T-cell (primary cell): ENCODE data around the gene TGFBR2. TPM values are rescaled to one million over a fixed set of nuclear protein-coding genes. Genes with fewer than 3 reads are reported as not detected.

Source experiments
- ATAC-seq, 4 experiments: fragments of 200-7000 bp in 3 of 4; fragments of 150-1000 bp in 1 of 4; cut with Tn5 transposase; replicated peaks in 1 of 4; 1 replicate in 3 of 4; 2 replicates in 1 of 4; pipeline ENCODE4 v1.10.0; 2021; ENCODE audit warnings: moderate library complexity in 3 of 4, mild to moderate bottlenecking in 2 of 4, moderate number of reproducible peaks in 1 of 4
- CTCF ChIA-PET, 2 donors: fragments of 300-600 bp; sonication (Branson Sonifier 250); formaldehyde crosslinking; loops; one replicate each; lab custom pipeline; 2022; ENCODE audit warnings: antibody characterized with exemption in 2 of 2; lab: Charles Lee
- POLR2A ChIA-PET, 2 donors: fragments of 300-600 bp; sonication (Branson Sonifier 250); formaldehyde crosslinking; loops; one replicate each; lab custom pipeline; 2022; ENCODE audit warnings: antibody characterized with exemption in 2 of 2; lab: Charles Lee
- DNase-seq, 35 experiments: peaks; one replicate each; pipeline versions ENCODE4 v3.0.0 to v3.0.0-alpha.2; 2013 to 2023
- H3K27ac ChIP-seq: one replicate; pipeline ENCODE4 v1.5.1; 2013; ENCODE audit warnings: low read length
- H3K27me3 ChIP-seq, 2 experiments: replicated peaks in 1 of 2; 1 replicate in 1 of 2; 2 replicates in 1 of 2; pipeline versions ENCODE4 v1.6.1 to v1.7.0; 2013; ENCODE audit warnings: low read length in 1 of 2, mixed read lengths in 1 of 2; ENCODE audit not compliant: control insufficient read depth in 2 of 2, insufficient read depth in 2 of 2; ENCODE audit errors: extremely low read depth in 1 of 2
- H3K36me3 ChIP-seq, 2 donors: 1 replicate in 1 of 2; 2 replicates in 1 of 2; pipeline versions ENCODE4 v1.6.1 to v1.7.0; 2013; ENCODE audit warnings: low read length in 1 of 2; ENCODE audit not compliant: control insufficient read depth in 2 of 2, insufficient read depth in 1 of 2; ENCODE audit errors: extremely low read depth in 1 of 2
- H3K4me1 ChIP-seq, 2 experiments: 1 replicate in 1 of 2; 2 replicates in 1 of 2; pipeline versions ENCODE4 v1.6.1 to v1.7.0; 2013; ENCODE audit warnings: low read length in 2 of 2, mixed read lengths in 1 of 2; ENCODE audit not compliant: insufficient read depth in 2 of 2, control insufficient read depth in 1 of 2; ENCODE audit errors: extremely low read depth in 1 of 2
- H3K4me3 ChIP-seq, 2 donors: 1 replicate in 1 of 2; 2 replicates in 1 of 2; pipeline versions ENCODE4 v1.5.1 to v1.7.0; 2013; ENCODE audit warnings: mild to moderate bottlenecking in 2 of 2, low read length in 1 of 2, moderate library complexity in 1 of 2; ENCODE audit not compliant: control insufficient read depth in 1 of 2; ENCODE audit errors: extremely low read depth in 1 of 2
- H3K9me3 ChIP-seq: 2 replicates; pipeline ENCODE4 v1.7.0; 2013
- H3K27ac Mint-ChIP-seq, 2 donors: one replicate each; pipeline ENCODE4 v1.8.0; 2020 to 2021; ENCODE audit warnings: mild to moderate bottlenecking in 2 of 2, mixed read lengths in 2 of 2
- H3K27me3 Mint-ChIP-seq, 2 donors: one replicate each; pipeline ENCODE4 v1.8.0; 2021 to 2022; ENCODE audit warnings: mixed read lengths in 2 of 2
- H3K36me3 Mint-ChIP-seq: one replicate; pipeline ENCODE4 v1.8.0; 2021; ENCODE audit warnings: mixed read lengths
- H3K4me1 Mint-ChIP-seq, 3 donors: one replicate each; pipeline ENCODE4 v1.8.0; 2020 to 2022; ENCODE audit warnings: mixed read lengths in 3 of 3, mild to moderate bottlenecking in 1 of 3
- H3K4me3 Mint-ChIP-seq, 3 donors: one replicate each; pipeline ENCODE4 v1.8.0; 2020 to 2022; ENCODE audit warnings: mild to moderate bottlenecking in 3 of 3, mixed read lengths in 3 of 3, moderate library complexity in 3 of 3
- H3K9me3 Mint-ChIP-seq, 3 donors: one replicate each; pipeline ENCODE4 v1.8.0; 2020 to 2022; ENCODE audit warnings: mixed read lengths in 3 of 3
- WGBS: methylation state at CpG from one replicate; pipeline ENCODE4 v1.1.5; 2013; ENCODE audit warnings: missing lambda C conversion rate; ENCODE audit not compliant: insufficient coverage; 5-methylcytosine and 5-hydroxymethylcytosine counted together
- total RNA-seq, 35 experiments: library from RNA in 6 of 35; stranded (reverse) in 6 of 35; fragments of 120-200 nt in 1 of 35; gene quantifications; one replicate each; pipeline versions ENCODE4 v1.2.1 to v1.2.4 and lab custom pipeline; 2013 to 2026

TGFBR2 gene
- total RNA-seq, 5 donors from 2014 or later (not counting 1 experiment from before 2014, with no cell fraction given), result 114 to 145 (median 127) TPM

DNA sequence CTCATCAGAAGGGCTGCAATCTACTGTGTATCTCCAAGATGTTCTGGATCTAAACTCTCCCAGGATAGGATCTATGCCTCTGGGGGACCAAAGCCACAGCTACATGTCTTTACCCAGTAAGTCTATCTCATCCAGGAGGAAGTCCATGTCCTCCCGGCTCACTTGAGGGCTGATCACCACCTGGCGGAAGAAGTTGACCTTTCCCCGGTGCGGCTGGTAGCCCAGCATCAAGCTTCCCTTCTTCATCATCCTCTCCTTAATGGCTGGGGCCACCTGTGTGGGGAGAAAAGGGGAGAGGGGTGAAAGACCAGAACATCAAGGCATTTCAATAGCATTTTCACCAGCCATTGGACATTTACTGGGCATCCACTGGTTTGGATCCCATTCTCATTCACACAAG is 121.7 kb downstream of the TGFBR2 start:
- CTCF ChIA-PET, result no interaction called here
- Histone ChIP-seq H3K4me3 (no peak overlapping the region), H3K4me1 (peaks cover 0 to 34% of the 10 kb centered on the region in 2 experiments), H3K27me3 (no peaks in the 10 kb centered on the region), H3K9me3 (no peaks in the 10 kb centered on the region), H3K27ac (no peak overlapping the region), H3K36me3 (no peaks in the 10 kb centered on the region)
- POLR2A ChIA-PET, result interaction anchor here in 1 of 2 donors (0.6 kb wide), 2 partner anchors 97 to 259 kb away, joined by 3 to 12 read pairs; no protein-coding TSS in a partner anchor
- H3K36me3 Mint-ChIP-seq, result no peaks in the 10 kb centered on the region
- no peaks in the 10 kb centered on the region for H3K27me3 Mint-ChIP-seq
- DNase-seq (no peak), ATAC-seq (no peak)
- peaks cover 26 to 33% (median 26%) of the 10 kb centered on the region in 3 donors for H3K4me1 Mint-ChIP-seq
- peaks cover 0 to 6% (median 0%) of the 10 kb centered on the region in 3 donors for H3K9me3 Mint-ChIP-seq
- WGBS, result no CpG with 5 or more reads among the region's 4 CpGs
- H3K27ac Mint-ChIP-seq, result no peak overlapping the region
- H3K4me3 Mint-ChIP-seq, result no peak overlapping the region

DNA sequence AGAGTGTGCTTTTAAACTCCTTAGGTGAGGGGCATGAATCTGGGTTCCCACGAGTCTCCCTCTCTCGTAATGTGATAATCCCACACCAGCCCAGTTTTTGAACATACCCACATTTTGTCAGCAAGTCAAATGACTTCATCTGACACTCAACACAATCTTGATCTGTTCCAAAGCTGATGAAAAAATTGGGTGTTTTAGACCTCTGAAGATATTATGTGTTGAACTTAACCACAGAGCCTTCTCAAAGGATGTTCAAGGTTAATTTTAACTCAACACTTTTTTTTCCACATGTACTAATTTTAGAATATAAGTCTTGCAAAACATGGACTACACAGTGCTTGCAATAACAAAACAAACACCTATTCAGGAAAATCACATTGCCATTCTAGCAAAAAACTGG is 123.1 kb downstream of the TGFBR2 start:
- H3K4me1 Mint-ChIP-seq, result peaks cover 30 to 40% (median 34%) of the 10 kb centered on the region in 3 donors
- peak overlapping the region in 1 of 2 donors; percentile 2 for H3K27ac Mint-ChIP-seq
- no peaks in the 10 kb centered on the region for H3K27me3 ChIP-seq
- H3K36me3 ChIP-seq, result no peaks in the 10 kb centered on the region
- H3K36me3 Mint-ChIP-seq, result no peaks in the 10 kb centered on the region
- CTCF ChIA-PET, result interaction anchor here in 1 of 2 donors (1.3 kb wide), 1 partner anchor 530 kb away, joined by 5 read pairs; no protein-coding TSS in a partner anchor
- peaks cover 0 to 6% (median 0%) of the 10 kb centered on the region in 3 donors for H3K9me3 Mint-ChIP-seq
- POLR2A ChIA-PET, result no interaction called here
- H3K4me3 Mint-ChIP-seq, result peak overlapping the region in 1 of 3 donors; percentile 24
- no CpG with 5 or more reads among the region's 2 CpGs for WGBS
- no peak overlapping the region for H3K27ac ChIP-seq
- peak; percentile 32 to 78 (median 46) for ATAC-seq
- H3K4me1 ChIP-seq, result peaks cover 0 to 38% of the 10 kb centered on the region in 2 experiments
- H3K9me3 ChIP-seq, result no peaks in the 10 kb centered on the region
- DNase-seq, result peak in 1 of 35 experiments; percentile 15
- no peaks in the 10 kb centered on the region for H3K27me3 Mint-ChIP-seq
- H3K4me3 ChIP-seq, result no peak overlapping the region

DNA sequence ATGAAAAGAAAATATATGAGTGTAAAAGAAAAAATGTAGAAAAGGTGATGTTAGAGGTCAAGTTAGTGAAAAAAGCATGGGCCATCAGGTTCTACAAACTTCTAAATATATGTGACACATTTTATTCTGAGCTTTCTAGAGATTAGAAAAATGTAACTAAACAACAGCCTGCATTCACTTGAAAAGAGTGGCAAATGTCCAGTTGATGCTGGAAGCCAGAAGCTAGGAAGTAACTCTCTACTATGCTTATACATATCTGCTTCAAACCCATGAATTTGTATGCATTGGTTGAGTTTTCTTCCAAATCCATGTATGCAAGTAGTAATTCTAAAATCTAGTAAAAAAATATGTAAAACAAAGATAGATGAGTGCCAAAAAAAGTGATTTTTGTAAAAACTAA is 123.5 kb downstream of the TGFBR2 start:
- H3K27me3 ChIP-seq, result no peaks in the 10 kb centered on the region
- Mint-ChIP-seq H3K4me1 (peaks cover 35 to 43% (median 38%) of the 10 kb centered on the region in 3 donors), H3K27me3 (no peaks in the 10 kb centered on the region), H3K36me3 (no peaks in the 10 kb centered on the region), H3K27ac (no peak overlapping the region), H3K9me3 (peaks cover 0 to 6% (median 0%) of the 10 kb centered on the region in 3 donors), H3K4me3 (peak overlapping the region in 1 of 3 donors; percentile 24)
- H3K9me3 ChIP-seq, result no peaks in the 10 kb centered on the region
- POLR2A ChIA-PET, result no interaction called here
- peaks cover 0 to 38% of the 10 kb centered on the region in 2 experiments for H3K4me1 ChIP-seq
- DNase-seq (no peak), ATAC-seq (no peak)
- no peak overlapping the region for H3K27ac ChIP-seq
- no peak overlapping the region for H3K4me3 ChIP-seq
- CTCF ChIA-PET, result interaction anchor here in 1 of 2 donors (0.6 to 1.3 kb wide), 2 partner anchors 192 to 531 kb away, joined by 3 to 5 read pairs; no protein-coding TSS in a partner anchor
- no peaks in the 10 kb centered on the region for H3K36me3 ChIP-seq

DNA sequence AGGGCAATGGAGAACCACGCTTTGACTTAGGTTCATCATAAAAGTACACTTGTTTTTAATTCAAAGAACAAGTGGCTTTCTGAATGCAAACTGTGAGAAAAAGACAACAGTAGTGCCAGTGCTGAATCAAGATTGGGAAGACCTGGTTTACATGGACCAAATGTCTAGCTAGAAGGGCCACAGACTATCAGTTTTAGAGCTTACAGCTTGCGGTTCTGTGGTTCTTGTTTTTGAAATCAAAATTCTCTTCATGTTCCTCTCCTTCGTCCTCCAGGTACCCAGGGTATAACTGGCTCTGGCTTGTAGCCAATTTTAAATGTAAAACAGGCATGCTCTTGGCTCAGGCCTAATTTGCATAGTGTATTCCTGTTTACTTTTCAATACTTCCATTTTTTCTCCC is 124.6 kb downstream of the TGFBR2 start:
- CTCF ChIA-PET, result interaction anchor here in 1 of 2 donors (1.3 kb wide), 1 partner anchor 532 kb away, joined by 5 read pairs; no protein-coding TSS in a partner anchor
- H3K36me3 Mint-ChIP-seq, result no peaks in the 10 kb centered on the region
- DNase-seq, result peak in 1 of 35 experiments; percentile 7

DNA sequence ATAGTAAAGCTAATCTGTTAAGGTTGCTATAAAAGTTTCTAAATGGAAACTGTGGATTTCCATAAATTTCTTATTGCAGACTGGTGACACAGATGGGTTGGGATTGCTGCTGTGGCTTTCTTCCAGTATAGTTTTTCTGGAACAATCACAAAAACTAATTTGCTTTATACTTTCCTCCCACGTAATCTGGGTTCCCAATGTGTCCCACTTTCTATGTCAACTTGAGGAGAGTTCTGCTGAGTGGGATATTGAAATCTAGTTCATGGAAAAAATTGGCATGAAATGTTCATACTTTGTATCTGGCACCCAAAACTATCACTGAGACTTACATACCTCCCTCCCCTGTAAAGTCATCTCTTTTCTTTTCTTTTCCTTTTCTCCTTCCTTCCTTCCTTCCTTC is 126.8 kb downstream of the TGFBR2 start:
- Histone ChIP-seq H3K4me1 (peaks cover 0 to 42% of the 10 kb centered on the region in 2 experiments), H3K27ac (no peak overlapping the region), H3K9me3 (no peaks in the 10 kb centered on the region), H3K4me3 (no peak overlapping the region), H3K36me3 (no peaks in the 10 kb centered on the region), H3K27me3 (no peaks in the 10 kb centered on the region)
- ATAC-seq (no peak), DNase-seq (no peak)
- H3K9me3 Mint-ChIP-seq, result no peaks in the 10 kb centered on the region
- no peaks in the 10 kb centered on the region for H3K27me3 Mint-ChIP-seq
- H3K4me1 Mint-ChIP-seq, result peaks cover 39 to 57% (median 39%) of the 10 kb centered on the region in 3 donors
- WGBS, result no CpG with 5 or more reads among the region's 1 CpG
- no peak overlapping the region for H3K27ac Mint-ChIP-seq
- CTCF ChIA-PET, result no interaction called here
- no peak overlapping the region for H3K4me3 Mint-ChIP-seq
- POLR2A ChIA-PET, result no interaction called here
- no peaks in the 10 kb centered on the region for H3K36me3 Mint-ChIP-seq

More for the DNA sequence above, 124.6 kb downstream of the TGFBR2 start:
- Mint-ChIP-seq H3K27ac (peak overlapping the region in 1 of 2 donors; percentile 54), H3K27me3 (no peaks in the 10 kb centered on the region), H3K4me1 (peaks cover 35 to 48% (median 39%) of the 10 kb centered on the region in 3 donors), H3K4me3 (peak overlapping the region in 1 of 3 donors; percentile 57), H3K9me3 (no peaks in the 10 kb centered on the region)
- H3K27me3 ChIP-seq, result no peaks in the 10 kb centered on the region
- WGBS, result 56% methylated on average over 3 of the region's 3 CpGs
- H3K9me3 ChIP-seq, result no peaks in the 10 kb centered on the region
- no peak overlapping the region for H3K4me3 ChIP-seq
- H3K27ac ChIP-seq, result no peak overlapping the region
- peaks cover 0 to 38% of the 10 kb centered on the region in 2 experiments for H3K4me1 ChIP-seq
- POLR2A ChIA-PET, result no interaction called here
- H3K36me3 ChIP-seq, result no peaks in the 10 kb centered on the region
- ATAC-seq, result peak in 1 of 4 experiments; percentile 29

DNA sequence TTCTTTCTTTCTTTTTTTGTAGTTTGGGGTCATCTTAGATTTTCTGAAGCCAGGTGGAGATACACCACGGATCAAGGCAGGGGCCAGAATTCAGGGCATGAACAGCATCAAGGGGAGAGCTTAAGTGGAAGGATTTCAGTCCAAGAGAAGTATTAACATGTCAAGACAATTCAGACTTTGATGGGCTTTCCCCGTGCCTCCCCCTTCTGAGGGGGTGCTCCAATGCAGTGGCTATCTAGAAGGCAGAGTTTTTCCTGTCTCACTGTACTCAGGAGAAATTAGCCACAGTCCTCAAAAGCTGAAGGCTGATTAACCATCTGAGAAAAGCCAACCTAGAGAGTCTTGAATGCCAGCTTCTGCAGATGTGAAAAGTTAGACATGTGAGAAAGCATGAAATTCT is 127.3 kb downstream of the TGFBR2 start:
- DNase-seq, result no peak
- WGBS, result 63% methylated on average over 1 of the region's 2 CpGs
- ChIA-PET POLR2A (interaction anchor here in 1 of 2 donors (1.0 kb wide), 1 partner anchor 18 kb away, joined by 3 read pairs; no protein-coding TSS in a partner anchor), CTCF (interaction anchor here in 1 of 2 donors (1.1 kb wide), 1 partner anchor 8 kb away, joined by 3 read pairs; no protein-coding TSS in a partner anchor)
- Histone ChIP-seq H3K4me1 (peaks cover 0 to 39% of the 10 kb centered on the region in 2 experiments), H3K4me3 (no peak overlapping the region), H3K27me3 (no peaks in the 10 kb centered on the region), H3K36me3 (no peaks in the 10 kb centered on the region), H3K27ac (no peak overlapping the region), H3K9me3 (no peaks in the 10 kb centered on the region)
- Mint-ChIP-seq H3K4me1 (peaks cover 37 to 57% (median 39%) of the 10 kb centered on the region in 3 donors), H3K27ac (no peak overlapping the region), H3K4me3 (no peak overlapping the region), H3K36me3 (no peaks in the 10 kb centered on the region), H3K27me3 (no peaks in the 10 kb centered on the region), H3K9me3 (no peaks in the 10 kb centered on the region)
- ATAC-seq, result no peak
